T-helper 1 cell treated with Interleukin-12 subunit alpha and Interleukin-12 subunit beta and Interleukin-4 antibody, amounts not matched to agents 30 ng/mL and 1 ng/mL, for 36 hours (primary cell): Measurements from ENCODE around the gene ZNF366. TPM values are rescaled to one million over a fixed set of nuclear protein-coding genes. Genes with fewer than 3 reads are reported as not detected.

Source experiments
- intact Hi-C: fragments of 100-400 bp; cut with micrococcal nuclease; formaldehyde crosslinking; loops from one replicate; pipeline ENCODE4 v1.15.1; 2024
- total RNA-seq: library from RNA; stranded (reverse); gene quantifications from 2 replicates; pipeline ENCODE4 v1.2.3, GENCODE V29; 2022

The ZNF366 gene, protein sequence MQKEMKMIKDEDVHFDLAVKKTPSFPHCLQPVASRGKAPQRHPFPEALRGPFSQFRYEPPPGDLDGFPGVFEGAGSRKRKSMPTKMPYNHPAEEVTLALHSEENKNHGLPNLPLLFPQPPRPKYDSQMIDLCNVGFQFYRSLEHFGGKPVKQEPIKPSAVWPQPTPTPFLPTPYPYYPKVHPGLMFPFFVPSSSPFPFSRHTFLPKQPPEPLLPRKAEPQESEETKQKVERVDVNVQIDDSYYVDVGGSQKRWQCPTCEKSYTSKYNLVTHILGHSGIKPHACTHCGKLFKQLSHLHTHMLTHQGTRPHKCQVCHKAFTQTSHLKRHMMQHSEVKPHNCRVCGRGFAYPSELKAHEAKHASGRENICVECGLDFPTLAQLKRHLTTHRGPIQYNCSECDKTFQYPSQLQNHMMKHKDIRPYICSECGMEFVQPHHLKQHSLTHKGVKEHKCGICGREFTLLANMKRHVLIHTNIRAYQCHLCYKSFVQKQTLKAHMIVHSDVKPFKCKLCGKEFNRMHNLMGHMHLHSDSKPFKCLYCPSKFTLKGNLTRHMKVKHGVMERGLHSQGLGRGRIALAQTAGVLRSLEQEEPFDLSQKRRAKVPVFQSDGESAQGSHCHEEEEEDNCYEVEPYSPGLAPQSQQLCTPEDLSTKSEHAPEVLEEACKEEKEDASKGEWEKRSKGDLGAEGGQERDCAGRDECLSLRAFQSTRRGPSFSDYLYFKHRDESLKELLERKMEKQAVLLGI
- not detected in 2 replicates for total RNA-seq

DNA sequence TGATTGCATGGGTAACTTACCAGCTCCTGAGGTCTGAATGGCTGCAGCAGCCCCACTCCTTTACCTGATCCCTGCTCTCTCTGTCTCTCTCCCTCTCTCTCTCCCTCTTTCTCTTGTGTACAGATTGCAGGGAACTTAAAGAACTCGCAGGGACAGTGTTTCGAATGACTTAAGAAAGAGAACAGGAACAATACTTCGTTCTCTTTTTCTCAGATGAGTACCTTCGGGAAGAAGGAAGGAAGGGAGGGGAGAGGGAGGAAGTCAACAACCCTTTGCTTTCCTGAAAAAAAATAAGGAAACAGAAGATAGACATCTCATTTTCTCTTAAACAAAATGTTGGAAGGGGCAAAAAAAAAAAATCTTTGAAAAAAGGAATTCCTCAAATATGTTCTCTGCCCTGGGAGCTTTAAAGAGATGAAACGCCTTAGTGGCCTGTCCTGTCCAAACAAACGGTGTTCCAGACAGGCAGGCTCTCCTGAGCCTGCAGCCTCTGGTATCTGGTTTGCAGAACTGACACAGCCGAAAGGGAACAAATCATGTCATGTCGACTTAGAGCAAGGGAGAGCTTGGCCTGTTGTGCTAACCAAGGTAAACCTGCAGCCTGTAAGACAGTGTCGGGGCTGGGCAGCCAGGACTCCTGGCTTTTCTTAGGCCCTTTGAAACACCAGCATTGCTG lies at the start of gene ZNF366:
Gene ZNF366, minus strand, starts transcription at position 180 of the 676 bp plus-strand sequence. CDS start 45,914 bp downstream, outside the sequence.
- intact Hi-C loops: no loop called here

DNA sequence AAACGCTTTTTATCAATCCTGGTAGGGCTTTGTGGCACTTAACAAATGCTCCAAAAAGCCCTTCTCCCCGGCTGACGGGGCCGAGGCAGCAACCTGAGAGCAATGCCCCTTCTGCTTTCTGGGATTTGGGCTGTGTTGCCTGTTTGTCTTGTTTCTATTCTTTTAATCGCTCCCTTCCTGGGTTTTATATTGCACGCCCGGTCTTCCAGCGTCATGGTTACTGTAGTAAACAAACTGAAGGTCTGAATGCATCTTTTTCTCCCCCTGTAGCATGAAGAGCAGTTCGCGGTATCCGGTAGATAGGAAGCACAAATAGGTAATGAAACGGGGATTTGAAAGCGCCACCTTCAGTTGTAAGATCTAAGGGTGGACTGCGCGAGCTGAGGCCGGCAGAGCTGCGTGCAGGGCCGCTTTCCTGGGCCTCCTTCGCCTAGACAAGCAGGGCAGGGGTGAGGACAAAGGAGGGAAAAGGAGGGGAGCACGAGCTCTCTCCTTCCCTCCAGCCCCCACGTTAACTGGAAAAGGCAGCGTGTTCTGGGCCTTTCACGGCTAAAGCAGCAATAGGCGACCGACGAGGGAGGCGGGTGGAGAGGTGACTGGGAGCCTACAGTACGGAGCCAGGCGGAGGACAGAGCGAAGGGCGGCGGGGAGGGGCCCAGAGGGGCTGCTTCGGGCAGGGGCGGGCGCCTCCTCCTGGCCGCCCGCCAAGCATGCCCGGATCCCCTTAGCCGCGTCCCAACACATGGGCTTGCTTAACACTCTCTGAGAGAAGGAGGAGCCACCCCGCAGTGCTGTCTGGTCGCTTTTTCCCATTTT lies 49.3 kb upstream of the ZNF366 start:
- intact Hi-C loops: loop anchor here (1.0 kb wide), 1 partner anchor 190 kb away; no protein-coding TSS in a partner anchor

DNA sequence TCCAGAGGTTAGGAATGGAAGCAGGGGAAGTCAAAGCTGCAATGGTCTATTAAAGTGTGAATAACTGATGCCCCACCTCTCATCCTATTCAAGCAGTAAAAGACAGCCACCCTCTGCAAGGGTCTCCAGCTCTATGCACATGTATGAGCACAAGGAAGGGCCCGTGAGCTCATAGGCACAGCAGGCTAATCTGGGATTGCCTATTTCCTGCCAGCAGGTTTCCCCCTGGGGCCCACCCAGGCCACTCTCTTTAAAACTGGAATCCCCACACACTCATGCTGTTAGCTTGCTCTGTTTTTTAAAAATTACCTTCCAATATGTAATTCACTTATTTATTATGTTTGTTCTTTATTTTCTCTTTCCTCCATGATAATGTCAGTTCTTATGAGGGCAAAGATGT lies 48.7 kb upstream of the ZNF366 start:
- intact Hi-C loops: loop anchor here (1.0 kb wide), 1 partner anchor 190 kb away; no protein-coding TSS in a partner anchor

- intact Hi-C loops: no loop called here
Measured at GRCh38 chr5:72554897-72555296, 47.7 kb upstream of the ZNF366 start.

DNA sequence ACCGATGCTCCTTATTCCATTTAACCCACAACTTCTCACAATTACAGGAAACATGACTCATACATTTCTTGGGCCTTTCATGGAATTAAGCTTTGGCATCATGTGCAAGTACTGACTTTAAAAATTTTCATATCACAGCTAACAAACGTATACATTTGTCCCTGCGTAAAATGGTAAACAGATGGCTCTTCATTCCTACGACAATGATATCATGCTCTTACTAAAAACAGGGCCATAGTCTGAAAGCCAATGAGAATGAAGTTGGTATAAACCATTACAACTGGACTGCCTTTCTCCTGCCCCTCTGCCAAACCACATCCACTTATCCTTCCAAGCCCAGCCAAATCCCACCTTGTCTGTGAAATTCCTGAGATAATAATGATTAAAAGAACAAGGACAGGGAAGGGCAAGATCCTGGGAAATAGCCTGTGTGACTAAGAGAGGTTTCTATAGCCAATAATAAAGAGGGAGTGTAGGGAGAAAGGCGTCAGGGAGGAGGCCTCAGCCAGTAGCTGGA lies 44.9 kb upstream of the ZNF366 start:
- intact Hi-C loops: no loop called here

DNA sequence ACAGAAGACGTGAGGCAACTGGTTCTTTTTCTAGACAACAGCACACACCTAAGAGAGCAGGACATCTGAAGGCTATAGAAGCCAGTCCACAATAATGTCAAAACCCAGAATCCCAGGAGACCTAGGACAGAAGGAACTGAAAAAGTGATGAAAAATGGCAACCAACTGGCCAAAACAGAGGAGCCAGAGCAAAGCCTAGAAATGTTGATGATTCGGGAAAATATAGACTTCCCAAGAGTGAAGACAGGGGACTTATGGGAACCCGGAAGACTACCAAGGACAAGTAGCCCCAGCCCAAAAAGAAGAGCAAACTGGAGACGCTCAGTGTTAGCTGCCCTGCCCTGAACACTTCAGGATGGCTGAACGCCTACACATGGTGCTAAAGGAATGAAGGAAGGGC lies 43.4 kb upstream of the ZNF366 start:
- intact Hi-C loops: no loop called here

DNA sequence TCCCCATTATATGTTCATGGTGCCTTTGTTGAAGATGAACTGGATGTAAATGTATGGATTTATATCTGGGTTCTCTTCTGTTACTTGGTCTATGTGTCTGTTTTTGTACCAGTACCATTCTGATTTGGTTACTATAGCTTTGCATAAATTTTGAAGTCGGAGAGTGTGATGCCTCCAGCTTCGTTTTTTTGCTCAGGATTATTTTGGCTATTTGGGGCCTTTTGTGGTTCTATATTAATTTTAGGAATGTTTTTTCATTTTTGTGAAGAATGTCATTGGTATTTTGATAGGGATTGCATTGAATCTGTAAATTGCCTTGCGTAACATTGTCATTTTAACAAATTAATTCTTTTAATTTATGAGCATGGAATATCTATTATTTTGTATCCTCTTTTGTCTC lies 36.6 kb upstream of the ZNF366 start:
- intact Hi-C loops: no loop called here

DNA sequence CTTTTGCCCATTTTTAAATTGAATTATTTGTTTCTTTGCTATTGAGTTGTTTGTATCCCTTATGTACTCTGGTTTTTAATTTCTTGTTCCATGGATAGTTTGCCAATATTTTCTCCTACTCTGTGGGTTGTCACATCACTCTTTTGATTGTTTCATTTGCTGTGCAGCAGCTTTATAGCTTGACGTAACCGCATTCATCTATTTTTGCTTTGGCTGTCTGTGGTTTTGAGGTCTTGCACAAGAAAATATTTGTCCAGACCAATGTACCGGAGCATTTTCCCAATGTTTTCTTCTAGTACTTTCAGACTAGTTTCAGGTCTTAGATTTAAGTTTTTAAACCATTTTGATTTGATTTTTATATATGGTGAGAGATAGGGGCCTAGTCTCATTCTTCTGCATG lies 36.2 kb upstream of the ZNF366 start:
- intact Hi-C loops: no loop called here

GRCh38 chr5:72542695-72543094 lies 35.5 kb upstream of the ZNF366 start:
- intact Hi-C loops: no loop called here

- intact Hi-C loops: no loop called here
Measured at GRCh38 chr5:72541501-72542225, 34.5 kb upstream of the ZNF366 start.

GRCh38 chr5:72540759-72541438 lies 33.7 kb upstream of the ZNF366 start:
- intact Hi-C loops: no loop called here

GRCh38 chr5:72539726-72540125 lies 32.5 kb upstream of the ZNF366 start:
- intact Hi-C loops: no loop called here

GRCh38 chr5:72539038-72539437 lies 31.8 kb upstream of the ZNF366 start:
- intact Hi-C loops: no loop called here

DNA sequence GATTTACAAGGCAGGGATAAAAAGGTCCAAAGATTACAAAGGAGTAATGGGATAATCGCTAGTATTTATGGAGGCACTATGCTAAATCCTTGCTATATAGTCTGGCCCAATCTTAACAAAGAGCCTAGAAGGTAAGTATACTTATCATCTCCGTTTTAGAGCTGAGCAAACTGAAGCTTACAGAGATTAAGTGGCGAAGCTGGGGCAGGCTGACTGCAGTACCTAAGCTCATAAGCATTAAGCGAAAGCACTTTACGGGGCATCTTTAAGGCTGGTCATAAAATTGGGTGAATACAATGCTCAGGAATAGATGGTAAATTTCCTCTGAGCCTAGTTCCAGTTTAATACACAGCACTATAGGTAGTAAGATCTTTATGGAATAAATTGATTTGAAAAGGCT lies 30.0 kb upstream of the ZNF366 start:
- intact Hi-C loops: no loop called here

DNA sequence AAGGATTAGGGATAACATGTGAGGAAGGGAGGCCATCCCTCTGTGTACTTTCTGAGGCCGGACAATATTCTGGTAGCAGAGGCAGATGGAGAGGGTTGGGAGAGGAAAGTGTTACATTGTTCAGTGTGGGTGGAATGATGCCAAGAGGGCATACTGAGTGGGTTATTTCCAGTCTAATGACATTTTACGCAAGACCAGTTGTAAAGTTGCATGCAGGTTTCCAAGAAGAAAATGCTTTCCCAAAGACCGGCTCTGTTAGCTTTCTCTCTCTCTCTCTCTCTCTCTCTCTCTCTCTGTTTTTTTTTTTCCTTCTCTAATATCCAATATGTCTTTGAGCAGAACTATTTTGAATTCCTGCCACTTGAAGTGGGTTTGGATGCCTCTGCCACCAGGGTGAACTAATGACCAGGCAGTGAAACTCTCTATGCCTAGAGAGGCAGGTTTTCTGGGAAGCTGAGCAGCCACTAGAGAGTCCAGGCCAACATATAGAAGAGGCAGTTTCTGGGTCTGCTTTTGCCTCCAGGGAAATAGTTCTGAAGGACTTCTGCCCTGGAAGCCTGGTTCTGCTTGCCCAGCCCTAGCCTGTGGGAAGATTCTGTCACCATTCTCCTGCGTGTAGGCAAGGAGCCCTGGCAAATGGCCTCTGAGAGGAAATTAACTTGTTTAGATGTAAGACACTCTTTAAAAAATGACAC lies 24.4 kb upstream of the ZNF366 start:
- intact Hi-C loops: no loop called here

DNA sequence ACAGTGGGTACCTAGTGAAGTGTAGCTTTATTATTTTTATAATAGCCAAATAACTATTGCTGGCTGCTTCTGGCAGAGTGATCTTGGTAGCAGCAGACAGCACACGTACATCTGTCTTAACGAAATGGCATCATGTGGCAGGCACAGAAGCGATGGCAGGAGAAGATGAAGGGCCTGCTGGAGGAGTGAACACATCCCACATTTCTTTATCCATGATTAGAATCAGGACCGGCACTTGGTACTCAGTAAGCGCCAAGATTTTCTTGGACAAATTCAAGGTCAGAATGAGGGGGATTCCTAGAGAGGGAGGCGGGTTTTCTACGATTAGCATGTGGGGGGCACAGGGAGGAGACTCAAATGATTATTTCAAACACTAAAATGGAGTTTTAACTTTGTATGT lies 23.0 kb upstream of the ZNF366 start:
- intact Hi-C loops: no loop called here

GRCh38 chr5:72529383-72529782 lies 22.2 kb upstream of the ZNF366 start:
- intact Hi-C loops: no loop called here

- intact Hi-C loops: no loop called here
Measured at GRCh38 chr5:72525816-72526215, 18.6 kb upstream of the ZNF366 start.
